ENCODE data around the gene EML4.
"Not testable (repeated sequence)": the region's sequence is repeated elsewhere in the genome, so short reads cannot be mapped to it uniquely, and the experiment has no call there.

The EML4 gene

DNA sequence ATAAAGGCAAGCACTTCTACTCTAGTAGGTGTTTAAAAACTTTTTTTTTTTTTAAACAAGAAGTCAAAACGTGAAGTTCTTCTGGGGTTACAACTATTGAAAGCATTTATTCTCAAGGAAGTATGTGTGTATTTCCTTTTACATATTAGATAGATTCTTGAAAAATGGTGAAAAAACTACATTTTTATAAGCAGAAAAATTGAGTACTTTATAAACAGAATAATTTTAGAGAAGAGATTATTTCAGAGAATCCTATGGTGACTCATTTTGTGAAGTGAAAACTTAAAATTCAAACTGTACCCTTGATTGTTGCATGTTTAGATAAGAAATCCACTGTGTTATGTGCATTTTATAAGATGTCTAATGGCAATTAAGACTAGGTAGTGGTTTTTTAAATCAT lies 2.9 kb downstream of the EML4 start:
- no peak for DNase-seq

DNA sequence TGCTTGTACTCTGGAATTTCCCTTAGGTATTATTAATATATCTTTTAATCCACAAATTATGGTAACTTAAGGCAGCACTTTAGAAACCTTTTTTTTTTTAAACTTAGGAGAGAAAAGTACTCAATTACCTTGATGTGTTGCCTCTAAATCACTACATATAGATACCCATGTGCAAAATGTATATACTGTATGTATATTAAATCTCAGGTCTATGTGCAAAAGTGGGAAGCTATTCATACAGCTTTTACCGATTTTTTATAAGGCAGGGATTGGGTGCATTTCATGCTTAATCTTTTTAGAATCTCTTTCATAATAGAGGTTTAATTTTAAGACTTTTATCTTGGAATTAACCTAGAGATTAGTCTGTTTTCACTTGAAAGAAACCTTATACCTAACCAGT lies 3.4 kb downstream of the EML4 start:
- DNase-seq: no peak

DNA sequence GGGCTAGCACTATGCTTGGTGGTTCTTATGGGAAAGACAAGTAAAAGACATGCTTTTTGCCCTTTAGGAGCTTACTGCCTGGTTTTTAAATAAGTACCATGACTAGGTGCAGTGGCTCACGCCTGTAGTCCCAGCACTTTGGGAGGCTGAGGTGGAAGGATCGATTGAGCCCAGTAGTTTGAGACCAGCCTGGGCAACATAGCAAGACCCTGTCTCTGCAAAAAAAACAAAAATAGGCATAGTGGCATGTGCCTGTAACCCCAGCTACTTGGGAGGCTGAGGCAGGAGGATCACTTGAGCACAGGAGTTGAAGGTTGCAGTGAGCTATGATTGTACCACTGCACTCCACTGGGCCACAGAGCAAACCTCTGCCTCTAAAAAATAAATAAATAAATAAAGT lies 4.3 kb downstream of the EML4 start:
- DNase-seq: not testable (repeated sequence)

DNA sequence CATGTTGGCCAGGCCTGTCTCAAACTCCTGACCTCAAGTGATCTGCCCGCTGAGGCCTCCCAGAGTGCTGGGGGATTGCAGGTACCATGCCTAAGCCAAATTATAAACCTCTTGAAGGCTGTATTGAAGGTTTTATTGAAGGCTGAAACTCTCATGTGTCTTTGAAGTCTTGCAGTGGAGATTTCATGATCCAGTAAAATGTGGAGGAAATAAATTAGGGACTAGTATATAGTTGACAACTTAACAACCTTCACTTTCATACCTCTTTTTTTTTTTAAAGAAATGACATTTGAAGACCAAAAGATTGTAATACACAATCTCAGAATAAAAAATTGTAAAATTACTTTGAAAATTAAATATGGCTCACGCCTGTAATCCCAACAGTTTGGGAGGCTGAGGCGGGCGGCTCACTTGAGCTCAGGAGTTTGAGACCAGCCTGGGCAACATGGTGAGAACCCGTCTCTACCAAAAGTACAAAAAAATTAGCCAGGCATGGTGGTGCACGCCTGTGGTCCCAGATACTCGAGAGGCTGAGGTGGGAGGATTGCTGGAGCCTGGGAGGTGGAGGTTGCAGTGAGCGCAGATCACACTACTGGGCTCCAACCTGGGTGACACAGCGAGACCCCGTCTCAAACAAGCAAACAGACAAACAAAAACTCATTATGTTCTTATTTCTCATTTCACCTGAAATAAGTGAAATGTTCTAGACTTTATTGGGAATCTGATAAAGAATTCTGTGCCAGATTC lies 8.0 kb downstream of the EML4 start:
- no peak for DNase-seq

DNA sequence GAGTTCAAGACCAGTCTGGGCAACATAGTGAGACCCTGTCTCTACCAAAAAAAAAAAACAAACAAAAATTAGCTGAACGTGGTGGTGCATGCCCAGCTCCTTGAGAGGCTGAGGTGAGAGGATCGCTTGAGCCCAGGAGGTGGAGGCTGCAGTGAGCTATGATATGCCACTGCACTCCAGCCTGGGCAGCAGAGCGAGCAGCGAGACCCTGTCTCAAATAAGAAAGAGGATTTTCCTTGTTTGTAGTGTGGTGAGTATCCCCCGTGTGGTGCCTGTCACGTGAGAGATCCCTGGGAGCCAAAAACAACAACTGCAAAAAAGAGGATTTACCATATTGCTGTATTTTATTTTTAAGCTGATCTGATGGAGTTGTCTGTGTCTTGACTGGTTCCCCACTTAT lies 9.2 kb downstream of the EML4 start:
- DNase-seq: no peak

DNA sequence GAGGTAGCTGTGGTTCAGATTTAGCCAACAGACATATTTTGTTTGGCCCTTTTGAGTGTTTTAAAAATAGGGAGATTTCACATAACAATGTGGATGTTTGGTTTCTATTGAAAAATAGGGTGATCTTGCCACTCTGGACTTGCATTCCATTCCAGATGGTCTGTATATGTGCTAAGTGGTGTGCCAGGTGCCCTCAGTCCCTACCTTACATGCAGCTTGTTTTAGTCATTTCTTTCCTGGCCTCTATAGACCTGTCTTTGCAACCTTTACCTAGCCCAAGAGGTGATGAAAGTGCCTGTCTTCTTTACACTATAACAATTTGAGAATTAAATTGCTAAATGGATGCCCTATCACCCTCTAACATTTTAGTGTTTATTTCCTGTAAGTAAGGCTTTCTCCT lies 11.1 kb downstream of the EML4 start:
- no peak for DNase-seq

DNA sequence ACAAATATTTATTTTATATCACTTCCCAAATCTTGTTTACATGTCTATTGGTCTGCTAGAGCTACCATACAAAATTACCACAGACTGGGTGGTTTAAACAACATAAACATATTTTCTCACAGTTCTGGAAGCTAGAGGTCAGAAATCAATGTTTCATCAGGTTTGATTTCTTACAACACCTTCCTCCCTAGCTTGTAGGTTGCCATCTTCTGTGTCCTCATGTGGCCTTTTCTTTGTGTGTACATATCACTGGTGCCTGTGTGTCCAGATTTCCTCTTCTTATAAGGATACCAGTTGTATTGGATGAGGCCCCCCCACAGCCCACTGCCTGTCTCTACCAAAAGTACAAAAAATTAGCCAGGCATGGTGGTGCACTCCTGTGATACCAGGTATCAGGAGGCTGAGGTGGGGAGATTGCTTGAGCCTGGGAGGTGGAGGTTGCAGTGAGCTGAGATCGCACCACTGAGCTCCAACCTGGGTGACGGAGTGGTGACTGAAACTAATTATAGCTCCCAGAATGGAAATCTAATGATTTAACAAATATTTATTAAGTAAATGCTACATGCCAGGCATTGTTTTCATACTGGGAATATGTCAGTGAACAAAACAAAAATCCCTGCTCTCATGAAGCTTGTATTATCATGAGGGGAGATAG lies 13.6 kb downstream of the EML4 start:
- DNase-seq: no peak

DNA sequence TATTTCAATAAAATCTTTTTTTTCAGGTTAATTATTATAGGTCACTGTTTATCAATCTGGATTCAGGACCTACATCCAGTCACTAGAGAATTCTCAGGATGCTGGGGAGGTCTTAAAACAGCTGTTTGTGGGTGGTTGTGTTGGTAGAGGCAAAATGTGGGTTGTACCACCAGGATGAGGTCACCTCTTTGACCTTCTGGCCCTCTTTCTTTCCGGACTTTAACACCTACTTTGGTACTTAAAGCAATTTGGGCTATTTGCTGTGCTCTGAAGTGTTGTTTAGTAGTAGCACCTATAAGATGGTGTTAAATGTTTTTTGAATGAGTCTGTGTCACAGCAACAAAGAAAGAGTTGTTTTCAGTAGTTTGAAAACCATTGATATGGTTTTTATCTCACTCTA lies 14.6 kb downstream of the EML4 start:
- DNase-seq: no peak

DNA sequence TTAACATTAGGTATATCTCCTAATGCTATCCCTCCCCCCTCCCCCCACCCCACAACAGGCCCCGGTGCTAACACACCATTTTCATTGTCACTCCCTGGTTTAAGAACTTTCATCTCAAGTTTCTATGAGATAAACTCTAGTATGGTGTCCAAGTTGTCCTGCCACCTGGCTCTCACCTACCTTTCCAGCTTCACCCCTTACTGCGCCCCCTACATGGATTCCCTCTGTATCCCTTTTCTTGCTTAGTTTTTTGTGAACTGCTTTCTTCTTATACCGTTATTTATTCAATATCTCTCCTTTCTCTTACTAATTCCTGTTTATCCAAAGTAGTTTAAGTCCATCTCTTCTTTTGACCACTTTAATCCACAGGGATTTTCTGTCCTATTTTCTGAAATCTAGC lies 15.2 kb downstream of the EML4 start:
- no peak for DNase-seq

DNA sequence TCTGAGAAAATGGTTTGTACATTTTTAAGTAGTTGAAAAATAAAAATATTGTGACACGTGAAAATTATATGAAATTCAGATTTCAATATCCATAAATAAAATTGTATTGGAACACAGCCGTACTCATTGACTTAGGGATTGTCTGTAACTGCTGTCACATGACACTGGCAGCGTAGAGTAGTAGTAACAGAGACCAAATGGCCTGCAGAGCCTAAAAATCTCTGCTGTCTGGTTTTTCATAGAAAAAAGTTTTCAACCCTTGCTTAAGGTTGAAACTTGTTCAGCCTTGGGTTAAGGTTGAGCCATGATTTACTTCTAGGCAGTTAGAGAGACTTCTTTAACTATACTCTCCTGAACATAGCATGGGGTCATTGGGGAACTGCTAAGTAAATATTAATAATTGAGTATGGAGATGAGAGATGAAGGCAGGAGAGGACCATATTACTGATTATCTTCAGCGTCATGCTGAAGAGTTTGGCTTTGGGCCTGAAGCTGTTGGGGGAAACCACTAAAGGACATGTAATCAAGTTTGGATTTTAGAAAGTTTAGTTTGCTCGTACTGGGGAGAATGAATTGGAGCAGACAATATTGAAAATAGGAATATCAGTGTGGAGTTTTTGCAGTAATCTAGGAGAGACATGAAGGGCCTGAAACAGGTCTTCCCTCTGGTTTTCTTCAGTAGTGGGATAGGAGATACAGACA lies 16.2 kb downstream of the EML4 start:
- no peak for DNase-seq

DNA sequence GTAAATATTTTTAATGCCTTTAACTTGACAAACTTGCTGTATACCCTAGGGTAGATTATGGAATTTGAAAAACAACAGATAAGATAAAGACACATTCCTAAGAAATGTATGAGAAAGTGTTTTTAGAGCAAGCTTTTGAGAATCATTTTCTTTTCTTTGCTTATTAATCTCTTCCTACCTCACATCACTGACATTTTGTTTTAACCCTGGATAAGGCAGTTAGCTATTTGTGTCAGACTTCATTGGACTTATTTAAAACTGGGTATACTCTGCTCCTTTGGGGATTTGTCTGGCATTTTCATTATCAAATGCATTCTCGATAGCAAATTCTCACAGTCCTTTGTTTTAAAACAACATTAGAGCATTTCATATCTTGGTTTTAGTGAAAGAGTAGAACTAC lies 17.2 kb downstream of the EML4 start:
- DNase-seq: no peak

DNA sequence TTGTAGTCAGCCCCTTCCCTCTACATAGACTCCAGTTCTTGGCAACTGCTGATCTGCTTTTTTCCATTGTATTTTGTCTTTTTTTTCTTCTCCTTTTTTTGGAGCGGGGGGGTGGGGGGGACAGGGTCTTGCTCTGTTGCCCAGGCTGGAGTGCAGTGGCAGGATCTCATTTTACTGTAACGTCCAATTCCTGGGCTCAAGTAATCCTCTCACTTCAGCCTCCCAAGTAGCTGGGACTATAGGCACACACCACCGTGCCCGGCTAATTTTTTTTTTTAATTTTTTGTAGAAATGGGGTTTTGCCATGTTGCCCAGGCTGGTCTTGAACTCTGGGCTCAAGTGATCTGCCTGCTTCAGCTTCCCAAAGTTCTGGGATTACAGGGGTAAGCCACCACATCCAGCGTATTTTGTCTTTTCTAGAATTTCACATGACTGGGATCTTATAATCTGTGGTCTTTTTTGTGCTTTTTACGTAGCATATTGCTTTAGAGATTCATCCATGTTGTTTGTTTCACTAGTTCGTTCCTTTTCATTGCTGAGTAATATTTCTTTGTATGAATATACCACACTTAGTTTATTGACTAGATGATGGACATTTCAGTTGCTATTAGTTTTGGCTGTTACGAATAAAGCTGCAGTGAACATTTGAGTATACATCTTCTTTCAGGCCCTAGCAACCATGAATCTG lies 17.9 kb downstream of the EML4 start:
- no peak for DNase-seq

DNA sequence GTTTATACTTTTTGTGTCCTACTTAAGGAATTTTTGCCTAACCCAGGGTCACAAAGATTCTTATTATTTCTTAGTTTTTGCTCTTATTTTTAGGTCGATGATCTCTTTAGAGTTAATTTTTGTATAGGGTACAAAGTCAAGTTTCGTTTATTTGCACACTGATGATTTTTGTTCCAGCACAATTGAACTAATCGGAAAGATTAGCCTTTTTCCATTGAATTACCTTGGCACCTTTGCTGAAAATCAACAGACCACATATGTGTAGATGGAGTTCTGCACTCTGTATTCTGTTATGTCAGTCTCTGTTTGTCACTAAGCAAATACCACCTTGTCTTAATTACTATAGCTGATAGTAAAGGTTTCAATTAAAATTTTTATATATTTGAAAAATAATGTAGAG lies 18.7 kb downstream of the EML4 start:
- no peak for DNase-seq

DNA sequence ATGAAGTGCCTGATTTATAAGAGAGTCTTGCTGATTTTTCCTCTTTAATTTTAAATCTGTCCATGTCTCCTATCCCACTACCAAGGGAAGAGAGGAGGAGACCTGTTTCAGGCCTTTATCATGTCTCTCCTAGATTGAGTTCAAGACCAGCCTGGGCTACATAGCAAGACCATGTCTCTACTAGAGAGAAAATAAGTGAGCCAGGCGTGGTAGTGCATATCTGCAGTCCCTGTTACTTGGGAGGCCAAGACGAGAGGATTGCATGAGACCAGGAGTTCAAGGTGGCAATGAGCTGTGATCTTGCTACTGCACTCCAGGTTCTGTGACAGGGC lies 20.0 kb downstream of the EML4 start:
- DNase-seq: no peak

DNA sequence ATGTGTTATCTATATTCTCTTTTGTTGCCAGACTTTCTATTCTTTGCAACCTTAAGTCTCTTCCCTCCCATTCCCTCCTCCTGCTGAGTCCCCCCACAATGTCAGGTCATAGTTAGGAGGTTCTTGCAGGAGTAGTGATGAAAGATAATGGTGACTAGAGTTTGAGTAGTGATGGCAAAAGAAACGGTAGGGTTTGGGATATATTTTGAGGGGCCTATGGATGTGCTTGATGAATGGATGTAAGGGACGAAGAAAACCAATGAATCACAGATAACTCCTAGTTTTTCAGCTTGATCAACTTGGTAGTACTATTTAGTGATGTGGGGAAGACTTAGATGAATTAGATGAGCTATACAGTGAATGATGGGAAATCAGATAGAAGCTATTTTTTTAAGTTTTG lies 21.0 kb downstream of the EML4 start:
- no peak for DNase-seq

DNA sequence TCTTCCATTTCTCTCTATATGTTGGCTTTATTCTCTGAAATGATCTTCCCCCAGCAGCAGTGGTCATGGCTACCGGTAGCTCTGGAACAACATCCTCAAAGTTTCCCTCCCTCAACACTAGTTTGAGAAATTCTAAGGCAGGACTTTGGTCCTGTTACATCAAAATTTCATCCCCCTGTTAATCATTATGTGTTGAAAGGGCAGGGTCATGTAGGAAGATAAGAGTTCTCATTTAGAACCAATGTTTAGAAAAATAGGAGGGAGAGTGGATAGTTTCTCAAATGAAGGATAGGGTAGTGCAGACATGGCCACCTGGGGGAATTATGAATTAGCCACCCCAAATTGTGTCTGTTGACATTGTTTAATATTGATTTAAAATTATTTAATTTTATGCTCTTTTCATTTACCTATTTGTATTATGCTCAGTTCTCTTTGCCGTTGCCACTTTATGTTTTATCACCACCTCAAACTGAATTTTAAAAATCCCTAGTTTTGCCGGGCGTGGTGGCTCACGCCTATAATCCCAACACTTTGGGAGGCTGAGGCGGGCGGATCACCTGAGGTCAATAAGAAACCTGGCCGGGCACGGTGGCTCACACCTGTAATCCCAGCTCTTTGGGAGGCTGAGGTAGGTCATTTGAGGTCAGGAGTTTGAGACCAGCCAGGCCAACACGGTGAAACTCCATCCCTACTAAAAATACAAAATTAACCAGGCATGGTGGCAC lies 22.3 kb downstream of the EML4 start:
- DNase-seq: no peak

DNA sequence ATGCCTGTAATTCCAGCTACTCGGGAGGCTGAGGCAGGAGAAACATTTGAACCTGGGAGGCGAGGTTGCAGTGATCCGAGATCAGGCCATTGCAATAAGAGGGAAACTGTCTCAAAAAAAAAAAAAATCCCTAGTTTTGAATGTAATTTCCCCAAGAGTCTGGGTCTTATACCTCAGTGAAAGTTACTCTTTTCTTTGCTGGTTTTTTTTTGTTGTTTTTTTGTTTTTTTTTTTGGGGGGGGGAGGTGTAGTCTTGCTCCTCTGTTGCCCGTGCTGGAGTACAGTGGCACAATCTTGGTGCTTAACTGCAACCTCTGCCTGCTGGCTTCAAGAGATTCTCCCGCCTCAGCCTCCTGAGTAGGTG lies 22.8 kb downstream of the EML4 start:
- DNase-seq: no peak

DNA sequence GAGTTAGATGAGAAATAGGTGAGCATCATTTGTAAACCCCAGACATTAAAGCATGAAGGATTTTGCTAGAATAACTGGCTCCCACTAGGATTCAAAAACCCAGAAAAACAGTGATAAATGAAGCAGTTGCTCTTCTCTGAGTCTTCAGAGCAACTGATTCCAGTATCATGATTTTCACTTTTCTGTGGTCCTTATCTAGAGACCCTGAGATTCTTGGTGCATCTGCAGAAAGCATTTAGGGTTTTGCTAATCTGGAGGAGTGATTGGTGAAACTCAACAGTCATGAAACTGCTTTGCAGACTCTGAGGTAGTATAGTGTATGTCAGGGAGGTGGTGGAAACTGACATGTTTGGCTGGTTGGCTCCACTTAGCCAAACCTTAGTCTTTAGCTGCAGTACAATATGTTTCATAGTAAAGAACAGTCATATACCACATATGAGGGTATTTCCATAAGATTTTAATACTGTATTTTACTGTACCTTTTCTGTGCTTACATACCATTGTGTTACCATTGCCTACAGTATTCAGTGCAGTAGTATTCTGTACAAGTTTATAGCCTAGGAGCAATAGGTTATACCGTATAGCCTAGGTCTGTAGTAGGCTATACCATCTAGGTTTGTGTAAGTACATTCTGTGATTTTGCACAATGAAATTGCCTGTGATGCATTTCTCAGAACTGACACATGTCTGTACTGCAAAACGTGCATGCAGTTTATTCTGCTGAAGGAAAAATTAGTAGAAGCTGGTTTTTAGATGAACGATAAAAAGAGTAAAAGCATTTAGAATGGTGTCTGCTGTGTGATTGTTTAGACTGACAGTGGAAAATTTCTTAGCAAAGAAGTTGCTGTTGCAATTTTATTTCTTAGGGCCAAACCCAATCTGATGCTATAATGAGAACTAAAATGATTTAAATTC lies 23.8 kb downstream of the EML4 start:
- no peak for DNase-seq

DNA sequence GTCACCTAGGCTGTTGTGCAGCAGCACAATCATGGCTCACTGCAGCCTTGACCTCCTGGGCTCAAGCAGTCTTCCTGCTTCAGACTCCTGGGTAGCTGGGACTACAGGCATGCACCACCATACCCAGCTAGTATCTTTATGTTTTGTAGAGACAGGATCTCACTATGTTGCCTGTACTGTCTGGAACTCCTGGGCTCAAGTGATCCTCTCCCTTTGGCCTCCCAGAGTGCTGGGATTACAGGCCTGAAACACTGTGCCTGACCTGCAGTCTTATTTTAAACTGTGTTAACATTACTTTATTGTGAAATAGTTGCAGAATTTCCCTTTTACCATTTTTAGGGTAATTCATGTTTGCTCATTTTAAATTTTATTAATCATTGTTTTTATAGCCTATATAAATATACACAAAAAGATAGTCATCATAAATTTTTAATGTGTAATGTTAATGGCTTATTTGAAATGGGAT lies 24.6 kb downstream of the EML4 start:
- no peak for DNase-seq

DNA sequence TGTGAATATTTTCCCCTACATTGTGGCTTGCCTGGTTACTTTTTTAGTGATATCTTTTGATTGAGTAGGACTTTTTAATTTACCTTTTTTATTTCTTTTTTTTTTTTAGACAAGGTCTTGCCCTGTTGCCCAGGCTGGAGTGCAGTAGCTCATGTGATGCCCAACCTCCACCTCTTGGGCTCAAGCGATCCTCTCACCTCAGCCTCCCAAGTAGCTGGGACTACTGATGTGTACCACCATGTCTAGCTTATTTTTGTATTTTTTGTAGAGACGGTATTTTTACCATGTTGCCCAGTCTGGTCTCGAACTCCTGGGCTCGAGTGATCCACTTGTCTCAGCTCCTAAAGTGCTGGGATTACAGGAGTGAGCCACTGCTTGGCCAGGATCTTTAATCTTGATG lies 25.3 kb downstream of the EML4 start:
- no peak for DNase-seq

DNA sequence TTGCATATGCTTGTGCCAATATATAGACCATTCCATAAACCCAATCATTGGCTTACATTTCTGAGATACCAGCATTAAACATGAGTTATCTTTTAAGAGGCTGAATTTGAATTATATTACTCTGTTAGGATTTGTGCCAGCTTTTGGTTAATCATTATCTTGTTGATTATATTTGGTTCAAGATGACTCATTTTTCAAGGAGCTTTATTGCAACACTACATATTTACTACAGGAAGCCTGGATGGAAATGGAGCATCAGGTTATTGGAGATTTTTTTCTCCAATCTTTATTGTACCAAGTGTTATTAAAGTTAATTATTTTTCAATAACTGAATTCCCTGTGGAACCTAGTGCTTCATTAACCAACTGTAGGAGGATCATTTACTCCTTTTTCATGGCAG lies 26.4 kb downstream of the EML4 start:
- DNase-seq: no peak

DNA sequence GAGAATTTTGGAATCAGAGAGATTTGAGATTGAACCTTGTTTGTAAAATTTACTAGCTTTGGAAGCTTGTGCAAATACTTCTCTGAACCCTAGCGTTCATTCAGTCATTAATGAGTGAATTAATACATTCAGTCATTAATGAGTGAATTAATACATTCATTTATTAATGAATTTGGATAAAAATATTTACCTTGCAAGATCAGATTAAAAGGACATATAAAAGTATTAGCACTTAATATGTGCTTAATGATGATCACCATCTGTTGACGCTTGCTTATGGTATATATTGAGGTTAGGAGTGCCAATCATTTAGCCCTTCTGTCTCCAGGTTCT lies 26.9 kb downstream of the EML4 start:
- DNase-seq: no peak
